ENCODE measurements around the gene CHD5.

CHD5 gene

GRCh38 chr1:6144647-6145395, 35.3 kb downstream of the CHD5 start:
- Mint-ChIP-seq H3K27me3 (peaks cover 6 to 32% of the 10 kb centered on the region in 2 donors), H3K9me3 (no peaks in the 10 kb centered on the region), H3K27ac (no peak overlapping the region), H3K4me3 (no peak overlapping the region), H3K36me3 (no peaks in the 10 kb centered on the region), H3K4me1 (peaks cover 0 to 11% of the 10 kb centered on the region in 2 donors)
- DNase-seq (no peak), ATAC-seq (replicated peaks) (no peak)

DNA sequence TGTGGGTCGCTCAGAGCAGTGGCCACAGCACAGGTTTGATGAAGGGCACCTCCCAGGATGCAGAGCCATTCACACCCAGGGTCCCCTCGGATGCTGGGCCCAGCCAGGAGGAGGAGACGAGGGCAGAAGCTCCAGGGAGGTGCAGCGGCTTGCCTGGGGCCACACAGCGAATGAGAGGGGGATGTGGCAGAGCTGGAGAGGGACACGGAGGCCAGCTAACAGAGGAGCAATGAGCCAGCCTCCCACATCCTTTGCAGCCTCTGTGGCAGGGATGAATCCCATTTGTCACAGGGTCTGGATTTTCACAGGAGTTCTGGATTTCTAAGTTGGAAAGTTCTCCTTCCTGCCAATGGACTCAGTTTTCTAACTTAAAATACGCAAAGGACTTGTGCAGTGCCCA, 35.9 kb downstream of the CHD5 start:
- Mint-ChIP-seq H3K27me3 (peaks cover 6 to 32% of the 10 kb centered on the region in 2 donors), H3K36me3 (no peaks in the 10 kb centered on the region), H3K27ac (no peak overlapping the region), H3K9me3 (no peaks in the 10 kb centered on the region), H3K4me1 (peaks cover 0 to 11% of the 10 kb centered on the region in 2 donors), H3K4me3 (no peak overlapping the region)
- ATAC-seq (replicated peaks), result no peak
- DNase-seq, result no peak

DNA sequence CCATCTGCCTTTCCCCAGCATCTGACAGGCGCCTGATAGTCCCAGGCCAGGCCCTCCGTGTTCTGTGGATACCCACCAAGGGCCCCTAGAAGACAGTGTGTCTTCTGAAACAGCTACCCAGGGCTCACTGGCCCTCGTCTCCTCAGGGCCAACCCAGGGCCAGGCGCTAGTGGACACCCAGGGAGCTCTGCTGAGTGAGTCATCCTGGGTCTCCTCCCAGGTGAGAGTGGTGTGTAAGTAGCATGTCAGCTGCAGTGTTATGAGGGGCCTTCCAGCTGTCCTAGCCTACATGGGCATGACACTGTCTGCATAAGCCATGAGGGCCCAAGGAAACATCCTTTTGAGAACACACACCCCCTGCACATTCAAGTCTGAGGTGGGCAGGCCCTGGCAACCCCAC, 36.7 kb downstream of the CHD5 start:
- Mint-ChIP-seq H3K4me1 (peaks cover 0 to 9% of the 10 kb centered on the region in 2 donors), H3K27me3 (peaks cover 6 to 26% of the 10 kb centered on the region in 2 donors), H3K9me3 (no peaks in the 10 kb centered on the region), H3K36me3 (no peaks in the 10 kb centered on the region), H3K4me3 (no peak overlapping the region), H3K27ac (no peak overlapping the region)
- DNase-seq (no peak), ATAC-seq (replicated peaks) (no peak)

DNA sequence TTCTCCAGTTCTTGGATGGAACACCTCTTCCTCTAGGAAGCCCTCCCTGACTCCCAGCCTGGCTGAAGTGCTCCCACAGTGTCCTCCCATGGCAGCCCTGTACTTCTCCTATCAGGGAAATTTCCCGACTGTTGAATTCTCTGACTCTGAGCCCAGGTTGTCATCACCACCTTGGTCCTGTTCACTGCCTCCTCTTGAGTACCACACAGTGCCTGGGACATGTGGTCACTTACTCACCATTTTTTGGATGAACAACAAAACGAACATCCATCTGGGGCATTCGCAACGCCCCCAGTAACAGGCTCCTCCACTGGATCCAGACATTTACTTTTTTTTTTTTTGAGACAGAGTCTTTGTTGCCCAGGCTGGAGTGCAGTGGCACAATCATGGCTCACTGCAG, 37.4 kb downstream of the CHD5 start:
- Mint-ChIP-seq H3K4me1 (peaks cover 0 to 4% of the 10 kb centered on the region in 2 donors), H3K27me3 (peaks cover 6 to 19% of the 10 kb centered on the region in 2 donors), H3K4me3 (no peak overlapping the region), H3K36me3 (no peaks in the 10 kb centered on the region), H3K9me3 (no peaks in the 10 kb centered on the region), H3K27ac (peak overlapping the region; percentile 84)
- DNase-seq, result no peak
- ATAC-seq (replicated peaks), result no peak

DNA sequence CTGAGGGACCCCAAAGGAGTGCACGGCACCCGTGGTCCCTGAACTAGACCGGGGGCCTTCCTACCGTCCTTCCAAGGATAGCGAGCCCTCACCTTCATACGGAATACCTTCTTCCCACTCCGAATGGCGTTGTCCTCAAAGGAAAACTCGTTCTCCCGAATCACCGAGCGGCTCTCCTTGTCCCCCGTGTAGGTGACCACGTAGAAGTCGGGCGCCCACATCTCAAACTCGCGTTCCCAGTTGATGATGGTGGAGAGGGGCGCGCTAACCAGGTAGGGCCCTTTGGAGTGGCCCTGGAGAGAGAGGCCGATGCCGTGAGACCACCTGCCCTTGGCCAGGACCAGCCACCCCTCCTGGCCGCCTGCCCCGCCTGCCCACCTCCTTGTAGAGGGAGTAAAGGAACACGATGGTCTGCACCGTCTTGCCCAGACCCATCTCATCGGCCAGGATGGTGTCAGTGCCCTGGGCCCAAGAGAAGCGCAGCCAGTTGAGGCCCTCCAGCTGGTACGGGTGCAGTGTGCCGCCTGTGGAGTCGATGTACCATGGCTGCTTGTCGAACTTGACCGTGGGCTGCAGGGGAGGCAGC, 38.0 kb downstream of the CHD5 start:
- Mint-ChIP-seq H3K4me1 (peaks cover 0 to 4% of the 10 kb centered on the region in 2 donors), H3K27me3 (peaks cover 6 to 16% of the 10 kb centered on the region in 2 donors), H3K36me3 (no peaks in the 10 kb centered on the region), H3K27ac (no peak overlapping the region), H3K4me3 (no peak overlapping the region), H3K9me3 (no peaks in the 10 kb centered on the region)
- ATAC-seq (replicated peaks), result no peak
- DNase-seq, result no peak

- Mint-ChIP-seq H3K4me3 (no peak overlapping the region), H3K36me3 (no peaks in the 10 kb centered on the region), H3K27me3 (peaks cover 6 to 15% of the 10 kb centered on the region in 2 donors), H3K27ac (no peak overlapping the region), H3K4me1 (peaks cover 0 to 4% of the 10 kb centered on the region in 2 donors), H3K9me3 (no peaks in the 10 kb centered on the region)
- DNase-seq (peak; percentile 60), ATAC-seq (replicated peaks) (peak; percentile 93 to 96)
These were observed 38.5 kb downstream of the CHD5 start for GRCh38 chr1:6141592-6141991.

DNA sequence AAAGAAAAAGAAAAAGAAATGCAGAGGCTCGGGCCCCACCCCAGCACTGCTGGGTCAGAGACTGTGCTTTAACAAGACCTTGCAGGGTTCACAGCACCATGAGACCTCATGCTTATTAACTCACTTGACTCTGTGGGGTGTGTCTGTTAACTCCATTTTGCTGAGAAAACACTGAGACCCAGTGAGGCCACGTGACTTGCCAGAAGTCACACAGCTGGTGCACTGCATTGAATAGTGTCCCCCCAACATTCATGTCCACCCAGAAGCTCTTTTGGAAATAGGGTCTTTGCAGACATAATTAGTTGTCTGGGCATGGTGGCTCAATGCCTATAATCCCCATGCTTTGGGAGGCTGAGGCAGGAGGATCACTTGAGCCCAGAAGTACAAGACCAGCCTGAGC, 39.7 kb downstream of the CHD5 start:
- ATAC-seq (replicated peaks), result no peak
- peaks cover 0 to 11% of the 10 kb centered on the region in 2 donors for H3K27me3 Mint-ChIP-seq
- DNase-seq, result no peak
- H3K4me1 Mint-ChIP-seq, result peaks cover 0 to 4% of the 10 kb centered on the region in 2 donors
- H3K9me3 Mint-ChIP-seq, result no peaks in the 10 kb centered on the region
- no peak overlapping the region for H3K4me3 Mint-ChIP-seq
- no peaks in the 10 kb centered on the region for H3K36me3 Mint-ChIP-seq
- no peak overlapping the region for H3K27ac Mint-ChIP-seq

- Mint-ChIP-seq H3K27me3 (peaks cover 0 to 7% of the 10 kb centered on the region in 2 donors), H3K4me3 (no peak overlapping the region), H3K4me1 (peaks cover 0 to 2% of the 10 kb centered on the region in 2 donors), H3K27ac (no peak overlapping the region), H3K36me3 (no peaks in the 10 kb centered on the region), H3K9me3 (peaks cover under 1 to 2% of the 10 kb centered on the region in 2 donors)
- no peak for DNase-seq
- ATAC-seq (replicated peaks), result no peak
These were observed 42.4 kb downstream of the CHD5 start for GRCh38 chr1:6137758-6138157.

GRCh38 chr1:6136516-6137220, 43.5 kb downstream of the CHD5 start:
- ATAC-seq (replicated peaks) (no peak), DNase-seq (no peak)
- no peak overlapping the region for H3K27ac Mint-ChIP-seq
- peaks cover 0 to 4% of the 10 kb centered on the region in 2 donors for H3K27me3 Mint-ChIP-seq
- H3K36me3 Mint-ChIP-seq, result peaks cover 4% of the 10 kb centered on the region in 2 donors
- peaks cover 10 to 12% of the 10 kb centered on the region in 2 donors for H3K9me3 Mint-ChIP-seq
- H3K4me3 Mint-ChIP-seq, result no peak overlapping the region
- H3K4me1 Mint-ChIP-seq, result no peaks in the 10 kb centered on the region

DNA sequence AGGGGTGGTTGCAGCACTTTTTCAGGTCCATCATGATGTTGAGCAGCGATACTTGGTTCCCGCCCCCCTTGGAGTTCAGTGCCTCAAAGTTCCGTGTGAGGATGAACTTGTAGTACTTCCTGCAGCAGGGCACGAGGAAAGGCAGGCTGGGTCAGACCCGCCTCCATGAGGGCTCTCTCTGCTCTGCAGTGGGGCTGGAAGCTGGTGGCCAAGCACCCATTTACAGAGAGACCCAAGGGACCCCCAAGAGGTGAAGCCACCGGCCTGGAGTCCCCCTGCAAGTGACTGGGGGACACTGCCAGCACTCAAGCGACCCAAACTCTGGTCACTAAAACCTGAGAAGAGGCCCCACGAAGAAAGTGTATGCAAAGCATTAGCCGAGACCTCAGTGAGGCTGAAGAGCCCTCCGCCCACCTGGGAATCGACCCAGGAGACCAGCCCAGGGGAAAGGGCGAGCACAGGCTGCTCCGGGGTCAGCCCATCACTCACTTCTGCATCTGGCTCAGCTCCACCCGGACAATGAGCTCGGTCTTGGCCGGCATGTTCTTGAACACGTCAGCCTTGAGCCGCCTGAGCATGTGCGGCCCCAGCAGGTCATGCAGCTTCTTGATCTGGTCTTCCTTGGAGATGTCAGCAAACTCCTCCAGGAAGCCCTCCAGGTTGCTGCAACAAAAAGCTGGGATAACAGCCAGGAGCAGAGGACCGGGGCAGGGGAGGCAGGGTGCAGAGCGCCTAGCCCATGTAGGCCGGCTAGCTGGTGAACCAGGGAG, 45.2 kb downstream of the CHD5 start:
- ATAC-seq (replicated peaks) (no peak), DNase-seq (no peak)
- Mint-ChIP-seq H3K36me3 (peaks cover 4% of the 10 kb centered on the region in 2 donors), H3K4me3 (no peak overlapping the region), H3K9me3 (peaks cover 10 to 12% of the 10 kb centered on the region in 2 donors), H3K27ac (no peak overlapping the region), H3K4me1 (no peaks in the 10 kb centered on the region), H3K27me3 (peaks cover 0 to 4% of the 10 kb centered on the region in 2 donors)

DNA sequence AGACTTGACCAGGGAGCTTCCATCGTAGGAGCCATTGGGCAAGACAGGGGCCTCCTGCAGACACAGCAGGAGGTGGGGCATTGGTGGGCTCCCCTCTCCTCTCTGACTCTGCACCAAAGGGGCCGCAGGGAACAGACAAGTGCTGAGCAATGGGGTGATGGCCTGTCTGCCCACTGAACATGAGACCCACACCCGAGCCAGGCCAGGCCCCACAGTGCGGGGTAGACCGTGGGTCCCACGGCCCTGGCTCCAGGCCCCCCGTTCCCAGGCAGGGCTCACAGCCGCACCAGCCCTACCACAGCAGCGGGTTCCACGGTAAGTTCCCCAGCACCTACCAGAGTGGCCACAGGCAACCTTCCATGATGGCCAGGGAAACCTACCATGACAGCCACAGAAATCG, 45.9 kb downstream of the CHD5 start:
- no peak overlapping the region for H3K27ac Mint-ChIP-seq
- peaks cover 4% of the 10 kb centered on the region in 2 donors for H3K36me3 Mint-ChIP-seq
- ATAC-seq (replicated peaks) (no peak), DNase-seq (no peak)
- no peaks in the 10 kb centered on the region for H3K4me1 Mint-ChIP-seq
- H3K4me3 Mint-ChIP-seq, result no peak overlapping the region
- peaks cover 10 to 12% of the 10 kb centered on the region in 2 donors for H3K9me3 Mint-ChIP-seq
- H3K27me3 Mint-ChIP-seq, result peaks cover 0 to 4% of the 10 kb centered on the region in 2 donors

- H3K27ac Mint-ChIP-seq, result no peak overlapping the region
- H3K9me3 Mint-ChIP-seq, result peaks cover 10 to 12% of the 10 kb centered on the region in 2 donors
- H3K4me1 Mint-ChIP-seq, result no peaks in the 10 kb centered on the region
- ATAC-seq (replicated peaks) (no peak), DNase-seq (no peak)
- H3K4me3 Mint-ChIP-seq, result no peak overlapping the region
- peaks cover 4% of the 10 kb centered on the region in 2 donors for H3K36me3 Mint-ChIP-seq
- H3K27me3 Mint-ChIP-seq, result peaks cover 0 to 4% of the 10 kb centered on the region in 2 donors
These were observed 46.8 kb downstream of the CHD5 start for GRCh38 chr1:6133146-6133895.

DNA sequence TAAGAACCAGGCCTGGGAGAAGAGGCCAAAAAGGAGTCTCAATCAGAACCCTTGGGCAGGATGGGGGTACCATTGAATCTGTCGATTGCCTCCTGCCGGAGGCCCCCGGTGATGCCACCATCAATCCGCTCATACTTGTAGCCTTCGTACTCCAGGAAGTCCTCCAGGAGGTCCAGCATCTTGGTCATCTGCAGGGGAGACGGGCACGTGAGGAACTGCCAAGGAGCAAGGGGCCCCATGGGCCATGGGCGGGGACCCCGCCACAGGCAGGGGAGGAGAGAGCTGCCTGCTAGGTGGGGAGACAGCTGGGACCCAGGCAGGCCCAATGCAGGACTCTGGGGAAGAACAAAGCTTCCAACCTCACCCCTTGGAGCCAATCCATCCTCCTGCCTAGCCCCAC, 48.6 kb downstream of the CHD5 start:
- Mint-ChIP-seq H3K27me3 (peaks cover 7 to 9% of the 10 kb centered on the region in 2 donors), H3K36me3 (peaks cover 4% of the 10 kb centered on the region in 2 donors), H3K4me3 (no peak overlapping the region), H3K4me1 (peaks cover 5 to 9% of the 10 kb centered on the region in 2 donors), H3K9me3 (peaks cover 10 to 12% of the 10 kb centered on the region in 2 donors), H3K27ac (no peak overlapping the region)
- ATAC-seq (replicated peaks) (no peak), DNase-seq (no peak)

All from stimulated activated naive B cell treated with anti-CD40 and anti-IgM and Interleukin-4, amounts not matched to agents 10 μg/mL and 1 μg/mL and 100 μg/mL, for 72 hours (primary cell).